ENCODE results near the gene LYVE1.

Gene LYVE1

GRCh38 chr11:10573556-10573955, 5.1 kb upstream of the LYVE1 start:
- TF ChIP-seq TEAD4 (IDR thresholded peaks at IDR 0.05) = no peak
- TF ChIP-seq ZBTB7A (IDR thresholded peaks at IDR 0.05; ENCODE audit: low read depth) = no peak
- no peak for TF ChIP-seq CEBPB (IDR thresholded peaks at IDR 0.05)
- no peak for TF ChIP-seq NFIC (IDR thresholded peaks at IDR 0.05)
- no peak for TF ChIP-seq REST (IDR thresholded peaks at IDR 0.05; ENCODE audit: low read depth)
- TF ChIP-seq CREB1 (IDR thresholded peaks at IDR 0.05; ENCODE audit: low read depth) = no peak
- TF ChIP-seq FOXM1 (IDR thresholded peaks at IDR 0.05; ENCODE audit: borderline replicate concordance, low read depth) = no peak
- no peak for TF ChIP-seq EGR1 (IDR thresholded peaks at IDR 0.05)
- TF ChIP-seq MAX (IDR thresholded peaks at IDR 0.05) = no peak
- TF ChIP-seq YY1 (IDR thresholded peaks at IDR 0.05; ENCODE audit: low read depth) = no peak
- no peak for TF ChIP-seq TAF1 (IDR thresholded peaks at IDR 0.05; ENCODE audit: low read depth)
- no peak for TF ChIP-seq TCF12 (IDR thresholded peaks at IDR 0.05; ENCODE audit: low read depth)
- no peak for TF ChIP-seq EP300 (IDR thresholded peaks at IDR 0.05; ENCODE audit: borderline replicate concordance)
- no peak for TF ChIP-seq USF1 (IDR thresholded peaks at IDR 0.05)
- TF ChIP-seq RAD21 (IDR thresholded peaks at IDR 0.05; ENCODE audit: low read depth) = no peak

GRCh38 chr11:10573028-10573427, 4.6 kb upstream of the LYVE1 start:
- no peak for TF ChIP-seq NFIC (IDR thresholded peaks at IDR 0.05)
- TF ChIP-seq YY1 (IDR thresholded peaks at IDR 0.05; ENCODE audit: low read depth) = no peak
- no peak for TF ChIP-seq RAD21 (IDR thresholded peaks at IDR 0.05; ENCODE audit: low read depth)
- no peak for TF ChIP-seq MAX (IDR thresholded peaks at IDR 0.05)
- TF ChIP-seq EP300 (IDR thresholded peaks at IDR 0.05; ENCODE audit: borderline replicate concordance) = no peak
- TF ChIP-seq TCF12 (IDR thresholded peaks at IDR 0.05; ENCODE audit: low read depth) = no peak
- TF ChIP-seq TAF1 (IDR thresholded peaks at IDR 0.05; ENCODE audit: low read depth) = no peak
- TF ChIP-seq CEBPB (IDR thresholded peaks at IDR 0.05) = no peak
- TF ChIP-seq TEAD4 (IDR thresholded peaks at IDR 0.05) = no peak
- no peak for TF ChIP-seq REST (IDR thresholded peaks at IDR 0.05; ENCODE audit: low read depth)
- TF ChIP-seq EGR1 (IDR thresholded peaks at IDR 0.05) = no peak
- TF ChIP-seq USF1 (IDR thresholded peaks at IDR 0.05) = no peak
- no peak for TF ChIP-seq ZBTB7A (IDR thresholded peaks at IDR 0.05; ENCODE audit: low read depth)
- TF ChIP-seq CREB1 (IDR thresholded peaks at IDR 0.05; ENCODE audit: low read depth) = no peak

GRCh38 chr11:10572533-10572932, 4.1 kb upstream of the LYVE1 start:
- TF ChIP-seq TEAD4 (IDR thresholded peaks at IDR 0.05) (no peak), TAF1 (IDR thresholded peaks at IDR 0.05; ENCODE audit: low read depth) (no peak)

GRCh38 chr11:10567446-10567845, 1.0 kb downstream of the LYVE1 start:
- no peak for TF ChIP-seq RAD21 (IDR thresholded peaks at IDR 0.05; ENCODE audit: low read depth)
- no peak for TF ChIP-seq CEBPB (IDR thresholded peaks at IDR 0.05)
- no peak for TF ChIP-seq NFIC (IDR thresholded peaks at IDR 0.05)
- TF ChIP-seq TAF1 (IDR thresholded peaks at IDR 0.05; ENCODE audit: low read depth) = no peak
- no peak for TF ChIP-seq EGR1 (IDR thresholded peaks at IDR 0.05)
- TF ChIP-seq YY1 (IDR thresholded peaks at IDR 0.05; ENCODE audit: low read depth) = no peak
- TF ChIP-seq EP300 (IDR thresholded peaks at IDR 0.05; ENCODE audit: borderline replicate concordance) = no peak
- TF ChIP-seq MAX (IDR thresholded peaks at IDR 0.05) = no peak
- TF ChIP-seq USF1 (IDR thresholded peaks at IDR 0.05) = no peak
- no peak for TF ChIP-seq CREB1 (IDR thresholded peaks at IDR 0.05; ENCODE audit: low read depth)
- no peak for TF ChIP-seq TCF12 (IDR thresholded peaks at IDR 0.05; ENCODE audit: low read depth)
- TF ChIP-seq REST (IDR thresholded peaks at IDR 0.05; ENCODE audit: low read depth) = no peak
- no peak for TF ChIP-seq FOXM1 (IDR thresholded peaks at IDR 0.05; ENCODE audit: borderline replicate concordance, low read depth)
- TF ChIP-seq ZBTB7A (IDR thresholded peaks at IDR 0.05; ENCODE audit: low read depth) = no peak
- TF ChIP-seq TEAD4 (IDR thresholded peaks at IDR 0.05) = no peak

Measured in Ishikawa (cell line).